ENCODE data around the gene AATK.

DNA sequence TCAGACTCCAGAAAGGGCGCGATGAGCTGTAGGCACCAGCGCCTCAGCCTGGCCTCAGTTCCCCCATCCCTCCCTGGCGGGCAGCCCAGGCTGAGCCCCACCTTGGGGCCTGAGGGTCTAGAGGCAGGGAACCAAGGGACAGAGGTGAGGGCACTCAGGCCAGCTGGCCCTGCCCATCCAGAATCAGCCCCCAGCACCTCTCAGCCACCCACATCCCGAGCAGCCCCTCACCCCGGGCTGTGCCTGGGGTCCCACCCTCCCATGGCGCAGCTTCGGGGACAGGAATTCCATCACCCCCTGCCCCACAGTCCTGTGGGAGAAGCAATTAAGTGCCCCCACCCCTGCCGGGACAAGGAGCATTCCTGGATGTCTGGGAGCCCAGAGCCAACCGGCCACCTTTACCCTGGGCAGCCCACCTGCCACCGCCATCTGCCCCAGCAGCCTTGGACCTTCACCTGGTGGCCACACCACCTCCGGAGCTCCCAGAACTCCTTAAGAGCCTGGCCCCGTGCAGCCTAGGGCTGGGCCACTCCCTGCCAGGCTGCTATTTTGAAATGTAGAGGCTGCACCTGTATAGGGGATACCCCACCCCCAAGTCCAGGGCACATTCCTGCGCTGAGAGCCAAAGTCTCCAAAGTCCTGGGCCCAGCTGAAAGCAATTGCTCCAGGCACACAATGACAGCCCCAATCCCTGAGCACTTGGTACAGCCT, 34.4 kb downstream of the AATK start:
- TF ChIP-seq EZH2phosphoT487 (IDR thresholded peaks at IDR 0.05; ENCODE audit: insufficient read depth, low read depth) (no peak), EZH2 (IDR thresholded peaks at IDR 0.05; ENCODE audit: insufficient read depth, poor library complexity, severe bottlenecking) (no peak)
